ENCODE measurements around the gene FOXN3.

- no peak for TF ChIP-seq EGR1 (IDR thresholded peaks at IDR 0.05; ENCODE audit: borderline replicate concordance in 1 of 2, low read depth in 2 of 2, low read length in 2 of 2)
- TF ChIP-seq SMARCA5 (IDR thresholded peaks at IDR 0.05), result no peak
- no peak for TF ChIP-seq MAX (IDR thresholded peaks at IDR 0.05; ENCODE audit: low read depth, low read length)
- TF ChIP-seq SP1 (IDR thresholded peaks at IDR 0.05; ENCODE audit: low read depth, low read length), result no peak
- no peak for TF ChIP-seq MYC (IDR thresholded peaks at IDR 0.05; ENCODE audit: insufficient read depth, insufficient read length, insufficient replicate concordance, low read length, severe bottlenecking)
These were observed 8.9 kb upstream of the FOXN3 start for GRCh38 chr14:89425931-89426330.
